Measurements from ENCODE around the gene IMMP2L.

IMMP2L gene

GRCh38 chr7:111140091-111140865 is 422.0 kb downstream of the IMMP2L start:
- DNase-seq, result no peak

GRCh38 chr7:111138586-111138985 is 423.7 kb downstream of the IMMP2L start:
- no peak for DNase-seq

- DNase-seq, result peak; percentile 65
These were observed 424.1 kb downstream of the IMMP2L start for GRCh38 chr7:111138193-111138569.

- peak; percentile 35 for DNase-seq
These were observed 424.7 kb downstream of the IMMP2L start for GRCh38 chr7:111137296-111138192.

- DNase-seq, result no peak
These were observed 429.5 kb downstream of the IMMP2L start for GRCh38 chr7:111132833-111133232.

- DNase-seq, result no peak
These were observed 432.9 kb downstream of the IMMP2L start for GRCh38 chr7:111129435-111129834.

GRCh38 chr7:111126987-111127386 is 435.3 kb downstream of the IMMP2L start:
- no peak for DNase-seq

- DNase-seq, result no peak
These were observed 446.3 kb downstream of the IMMP2L start for GRCh38 chr7:111115966-111116365.

- no peak for DNase-seq
These were observed 448.9 kb downstream of the IMMP2L start for GRCh38 chr7:111113263-111114017.

GRCh38 chr7:111112439-111112838 is 449.9 kb downstream of the IMMP2L start:
- no peak for DNase-seq

- DNase-seq, result no peak
These were observed 453.8 kb downstream of the IMMP2L start for GRCh38 chr7:111108496-111108895.

- DNase-seq, result no peak
These were observed 454.3 kb downstream of the IMMP2L start for GRCh38 chr7:111108000-111108399.

- DNase-seq, result no peak
These were observed 454.7 kb downstream of the IMMP2L start for GRCh38 chr7:111107579-111107978.

GRCh38 chr7:111105269-111105668 is 457.0 kb downstream of the IMMP2L start:
- DNase-seq, result no peak

GRCh38 chr7:111104710-111105109 is 457.6 kb downstream of the IMMP2L start:
- no peak for DNase-seq

GRCh38 chr7:111103678-111104274 is 458.5 kb downstream of the IMMP2L start:
- DNase-seq, result no peak

- DNase-seq, result no peak
These were observed 459.2 kb downstream of the IMMP2L start for GRCh38 chr7:111103136-111103535.

GRCh38 chr7:111101856-111102646 is 460.2 kb downstream of the IMMP2L start:
- no peak for DNase-seq

GRCh38 chr7:111098926-111099250 is 463.4 kb downstream of the IMMP2L start:
- no peak for DNase-seq

GRCh38 chr7:111098011-111098925 is 464.0 kb downstream of the IMMP2L start:
- peak; percentile 55 for DNase-seq

- no peak for DNase-seq
These were observed 465.3 kb downstream of the IMMP2L start for GRCh38 chr7:111096997-111097396.

All from CD4-positive, alpha-beta T cell treated with Interleukin-17A for 1 hour (primary cell).